B cell (primary cell): Measurements from ENCODE around the gene PXN. TPM values are rescaled to one million over a fixed set of nuclear protein-coding genes. Genes with fewer than 3 reads are reported as not detected.
"Not testable (repeated sequence)": the region's sequence is repeated elsewhere in the genome, so short reads cannot be mapped to it uniquely, and the experiment has no call there.

Experiments used
- ATAC-seq: fragments of 200-7000 bp; cut with Tn5 transposase; one replicate; pipeline ENCODE4 v1.10.0; 2021; ENCODE audit warnings: low read depth, mild to moderate bottlenecking, moderate number of reproducible peaks, moderate library complexity
- CTCF ChIA-PET: fragments of 350-600 bp; sonication (Branson Sonifier 250); formaldehyde crosslinking; loops from one replicate; lab custom pipeline; 2021; ENCODE audit warnings: antibody characterized with exemption, inconsistent platforms; lab: Charles Lee
- POLR2A ChIA-PET: fragments of 350-600 bp; sonication (Branson Sonifier 250); formaldehyde crosslinking; loops from one replicate; lab custom pipeline; 2021; ENCODE audit warnings: antibody characterized with exemption; lab: Charles Lee
- DNase-seq: peaks from one replicate; pipeline ENCODE4 v3.0.0; 2013
- H2AFZ ChIP-seq: 2 replicates; pipeline ENCODE4 v1.6.1; 2012; ENCODE audit warnings: mild to moderate bottlenecking, low read depth, low read length; ENCODE audit not compliant: insufficient read depth, poor library complexity, severe bottlenecking
- H3K27ac ChIP-seq, 2 donors: 1 replicate in 1 of 2; 2 replicates in 1 of 2; pipeline ENCODE4 v1.5.1; 2012 to 2013; ENCODE audit warnings: low read length in 2 of 2, mild to moderate bottlenecking in 2 of 2, moderate library complexity in 1 of 2
- H3K27me3 ChIP-seq, 4 experiments: fragments of 200-600 bp in 1 of 4; sonication (generic) in 1 of 4; replicated peaks in 1 of 4; 1 replicate in 2 of 4; 2 replicates in 2 of 4; pipeline versions ENCODE4 v1.6.1 to v1.7.0; 2013 to 2016; ENCODE audit warnings: low read length in 3 of 4, mild to moderate bottlenecking in 2 of 4, mixed read lengths in 1 of 4, moderate library complexity in 1 of 4; ENCODE audit not compliant: insufficient read depth in 4 of 4, control insufficient read depth in 3 of 4; ENCODE audit errors: control extremely low read depth in 1 of 4
- H3K36me3 ChIP-seq, 2 experiments: replicated peaks in 1 of 2; 1 replicate in 1 of 2; 2 replicates in 1 of 2; pipeline versions ENCODE4 v1.6.1 to v1.7.1; 2013; ENCODE audit warnings: low read length in 1 of 2; ENCODE audit not compliant: insufficient read depth in 2 of 2, control insufficient read depth in 1 of 2; ENCODE audit errors: control extremely low read depth in 1 of 2, extremely low read depth in 1 of 2
- H3K4me1 ChIP-seq, 2 donors: fragments of 200-600 bp in 1 of 2; sonication (generic) in 1 of 2; 1 replicate in 1 of 2; 2 replicates in 1 of 2; pipeline versions ENCODE4 v1.5.1 to v1.6.1; 2013 to 2017; ENCODE audit warnings: low read length in 2 of 2; ENCODE audit not compliant: control insufficient read depth in 2 of 2, insufficient read depth in 2 of 2
- H3K4me2 ChIP-seq: replicated peaks from 2 replicates; pipeline ENCODE3; 2012; ENCODE audit warnings: mild to moderate bottlenecking, low read depth, low read length; ENCODE audit not compliant: poor library complexity, severe bottlenecking
- H3K4me3 ChIP-seq, 5 experiments: fragments of 200-600 bp in 1 of 5; sonication (generic) in 1 of 5; 1 replicate in 3 of 5; 2 replicates in 2 of 5; pipeline versions ENCODE4 v1.5.1 to v1.7.0; 2011 to 2016; ENCODE audit warnings: low read length in 4 of 5, mild to moderate bottlenecking in 4 of 5, low read depth in 2 of 5, control low read depth in 1 of 5, moderate library complexity in 1 of 5; ENCODE audit not compliant: insufficient read depth in 1 of 5; ENCODE audit errors: control extremely low read depth in 1 of 5, extremely low read depth in 1 of 5
- H3K79me2 ChIP-seq: fragments of 200-600 bp; sonication (generic); one replicate; pipeline ENCODE4 v1.6.0; 2016; ENCODE audit warnings: low read length; ENCODE audit not compliant: control insufficient read depth, insufficient read depth
- H3K9ac ChIP-seq: fragments of 200-600 bp; sonication (generic); 2 replicates; pipeline ENCODE4 v1.6.1; 2017; ENCODE audit warnings: mild to moderate bottlenecking, low read length, moderate library complexity
- H3K9me3 ChIP-seq, 3 donors: one replicate each; pipeline versions ENCODE4 v1.6.1 to v1.7.1; 2013; ENCODE audit warnings: low read length in 2 of 3; ENCODE audit not compliant: control insufficient read depth in 2 of 3, insufficient read depth in 1 of 3; ENCODE audit errors: control extremely low read depth in 1 of 3
- H4K20me1 ChIP-seq: 2 replicates; pipeline ENCODE4 v1.6.0; 2012; ENCODE audit warnings: mild to moderate bottlenecking, low read length; ENCODE audit not compliant: insufficient read depth, control insufficient read depth, poor library complexity, severe bottlenecking
- H3K27ac Mint-ChIP-seq: one replicate; pipeline ENCODE4 v1.8.0; 2021; ENCODE audit warnings: mixed read lengths
- H3K27me3 Mint-ChIP-seq: one replicate; pipeline ENCODE4 v1.8.0; 2021; ENCODE audit warnings: mixed read lengths
- H3K4me1 Mint-ChIP-seq: one replicate; pipeline ENCODE4 v1.8.0; 2021; ENCODE audit warnings: mixed read lengths
- H3K4me3 Mint-ChIP-seq: one replicate; pipeline ENCODE4 v1.8.0; 2021; ENCODE audit warnings: mixed read lengths
- H3K9me3 Mint-ChIP-seq: one replicate; pipeline ENCODE4 v1.8.0; 2022; ENCODE audit warnings: mixed read lengths; ENCODE audit not compliant: insufficient read depth
- EZH2 ChIP-seq: IDR thresholded peaks from 2 replicates; pipeline ENCODE4 v1.6.1; 2012; ENCODE audit warnings: borderline replicate concordance, low read depth, mild to moderate bottlenecking, moderate library complexity, low read length; ENCODE audit not compliant: insufficient read depth, poor library complexity, severe bottlenecking
- WGBS: methylation state at CpG from one replicate; pipeline ENCODE4 v1.1.5; 2013; ENCODE audit warnings: missing lambda C conversion rate; ENCODE audit not compliant: insufficient coverage; 5-methylcytosine and 5-hydroxymethylcytosine counted together
- intact Hi-C: fragments of 100-400 bp; cut with micrococcal nuclease; formaldehyde crosslinking; loops from one replicate; pipeline ENCODE4 v1.10.0; 2022
- polyA plus RNA-seq: library from polyadenylated mRNA; depleted of rRNA; stranded (reverse); fragments of >200 nt; gene quantifications from 2 replicates; pipeline ENCODE4 v1.2.3, GENCODE V29; 2012
- total RNA-seq, 2 donors: library from RNA; stranded (reverse); fragments of 120-200 nt in 1 of 2; gene quantifications; 1 replicate in 1 of 2; 2 replicates in 1 of 2; pipeline versions ENCODE4 v1.2.3 to v1.2.4, GENCODE V29; 2013 to 2022
- TF ChIP-seq, protein P1 (sequence below): fragments of 200-600 bp; IDR thresholded peaks from one replicate; pipeline ENCODE4 v1.8.0; 2022; ENCODE audit warnings: antibody characterized with exemption, mild to moderate bottlenecking

Gene PXN
- total and polyA plus RNA-seq, 2 donors (not counting 1 experiment from before 2014, with no cell fraction given): 2.0 to 3.1 TPM

DNA sequence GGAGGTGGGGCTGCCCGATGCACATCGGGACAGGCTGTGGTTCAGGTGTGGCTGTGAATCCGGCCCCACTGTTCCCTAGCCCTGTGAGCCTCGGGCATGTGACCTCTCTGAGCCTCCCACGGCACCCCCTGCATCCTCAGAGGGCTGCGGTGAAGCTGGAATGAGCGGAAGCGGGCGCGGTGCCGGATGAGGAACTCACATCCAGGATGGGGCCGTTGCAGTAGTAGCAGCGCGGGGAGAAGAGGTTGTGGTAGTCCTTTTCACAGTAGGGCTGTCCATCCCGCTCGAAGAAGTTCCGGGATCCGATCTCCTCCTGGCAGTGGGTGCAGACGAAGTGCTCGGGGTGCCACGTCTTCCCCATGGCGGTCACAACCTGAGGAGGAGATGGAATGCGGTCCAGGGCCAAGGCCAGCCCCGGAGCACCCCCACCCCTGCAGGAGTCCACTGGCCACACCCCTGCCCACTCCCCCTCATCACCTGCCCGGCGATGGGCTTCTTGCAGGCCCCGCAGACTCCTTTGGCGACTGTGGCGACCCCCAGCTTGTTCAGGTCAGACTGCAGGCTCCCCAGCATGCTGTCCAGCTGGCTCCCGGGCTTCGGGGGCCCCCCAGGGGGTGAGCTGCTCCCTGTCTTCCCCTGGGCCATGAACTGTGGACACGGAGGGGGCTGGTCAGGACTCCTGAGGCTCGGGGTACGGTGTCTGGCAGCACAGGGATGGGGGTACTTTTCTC, 50.7 kb downstream of the PXN start:
- no peak for ATAC-seq
- CTCF ChIA-PET: no interaction called here
- DNase-seq: no peak
- Histone ChIP-seq H3K9ac (no peak overlapping the region), H3K79me2 (no peaks in the 10 kb centered on the region), H3K4me3 (no peak overlapping the region), H3K27me3 (no peaks in the 10 kb centered on the region), H3K36me3 (peaks cover 0 to 11% of the 10 kb centered on the region in 2 experiments), H2AFZ (no peak overlapping the region), H3K4me1 (no peaks in the 10 kb centered on the region), H3K9me3 (no peaks in the 10 kb centered on the region), H3K27ac (no peak overlapping the region), H4K20me1 (no peaks in the 10 kb centered on the region), H3K4me2 (no peak overlapping the region)
- POLR2A ChIA-PET: interaction anchor here (0.6 kb wide), 2 partner anchors 11 to 46 kb away, joined by 3 to 10 read pairs; no protein-coding TSS in a partner anchor
- no peak overlapping the region for H3K4me3 Mint-ChIP-seq
- H3K27me3 Mint-ChIP-seq: no peaks in the 10 kb centered on the region
- no peak for TF ChIP-seq EZH2
- TF ChIP-seq, protein P1, sequence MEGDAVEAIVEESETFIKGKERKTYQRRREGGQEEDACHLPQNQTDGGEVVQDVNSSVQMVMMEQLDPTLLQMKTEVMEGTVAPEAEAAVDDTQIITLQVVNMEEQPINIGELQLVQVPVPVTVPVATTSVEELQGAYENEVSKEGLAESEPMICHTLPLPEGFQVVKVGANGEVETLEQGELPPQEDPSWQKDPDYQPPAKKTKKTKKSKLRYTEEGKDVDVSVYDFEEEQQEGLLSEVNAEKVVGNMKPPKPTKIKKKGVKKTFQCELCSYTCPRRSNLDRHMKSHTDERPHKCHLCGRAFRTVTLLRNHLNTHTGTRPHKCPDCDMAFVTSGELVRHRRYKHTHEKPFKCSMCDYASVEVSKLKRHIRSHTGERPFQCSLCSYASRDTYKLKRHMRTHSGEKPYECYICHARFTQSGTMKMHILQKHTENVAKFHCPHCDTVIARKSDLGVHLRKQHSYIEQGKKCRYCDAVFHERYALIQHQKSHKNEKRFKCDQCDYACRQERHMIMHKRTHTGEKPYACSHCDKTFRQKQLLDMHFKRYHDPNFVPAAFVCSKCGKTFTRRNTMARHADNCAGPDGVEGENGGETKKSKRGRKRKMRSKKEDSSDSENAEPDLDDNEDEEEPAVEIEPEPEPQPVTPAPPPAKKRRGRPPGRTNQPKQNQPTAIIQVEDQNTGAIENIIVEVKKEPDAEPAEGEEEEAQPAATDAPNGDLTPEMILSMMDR: no peak
- H3K4me1 Mint-ChIP-seq: no peaks in the 10 kb centered on the region
- no peak overlapping the region for H3K27ac Mint-ChIP-seq
- 94% methylated on average over 27 of the region's 34 CpGs for WGBS
- intact Hi-C loops: no loop called here
- no peaks in the 10 kb centered on the region for H3K9me3 Mint-ChIP-seq

DNA sequence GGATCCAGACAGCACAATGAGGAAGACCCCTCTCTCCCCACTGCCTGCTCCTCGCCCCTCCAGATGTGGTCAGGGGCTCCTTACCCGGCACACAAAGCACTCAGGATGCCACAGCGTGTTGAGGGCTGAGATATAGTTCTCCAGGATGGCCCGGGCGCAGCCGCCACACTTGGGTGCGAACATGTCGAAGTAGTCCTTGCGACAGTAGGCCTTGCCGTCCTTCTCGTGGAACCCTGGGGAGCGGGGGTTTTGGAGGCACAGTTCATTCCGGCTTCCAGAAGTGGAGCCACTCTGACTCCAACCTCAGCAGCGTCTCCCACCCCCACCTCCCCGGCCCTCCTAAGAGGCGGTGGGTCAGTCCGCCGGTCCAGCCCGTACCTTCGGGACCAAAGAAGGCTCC, 51.8 kb downstream of the PXN start:
- ChIA-PET CTCF (no interaction called here), POLR2A (no interaction called here)
- Histone ChIP-seq H3K4me1 (no peaks in the 10 kb centered on the region), H3K4me2 (no peak overlapping the region), H3K36me3 (peaks cover 0 to 11% of the 10 kb centered on the region in 2 experiments), H3K79me2 (no peaks in the 10 kb centered on the region), H3K27ac (no peak overlapping the region), H3K27me3 (no peaks in the 10 kb centered on the region), H4K20me1 (no peaks in the 10 kb centered on the region), H3K9ac (no peak overlapping the region), H3K9me3 (no peaks in the 10 kb centered on the region), H2AFZ (no peak overlapping the region), H3K4me3 (no peak overlapping the region)
- intact Hi-C loops: no loop called here
- no peak for TF ChIP-seq EZH2
- TF ChIP-seq, protein P1: no peak
- Mint-ChIP-seq H3K9me3 (no peaks in the 10 kb centered on the region), H3K4me3 (no peak overlapping the region), H3K27me3 (no peaks in the 10 kb centered on the region), H3K4me1 (no peaks in the 10 kb centered on the region), H3K27ac (no peak overlapping the region)
- no peak for ATAC-seq
- DNase-seq: no peak
- 97% methylated on average over 20 of the region's 20 CpGs for WGBS

DNA sequence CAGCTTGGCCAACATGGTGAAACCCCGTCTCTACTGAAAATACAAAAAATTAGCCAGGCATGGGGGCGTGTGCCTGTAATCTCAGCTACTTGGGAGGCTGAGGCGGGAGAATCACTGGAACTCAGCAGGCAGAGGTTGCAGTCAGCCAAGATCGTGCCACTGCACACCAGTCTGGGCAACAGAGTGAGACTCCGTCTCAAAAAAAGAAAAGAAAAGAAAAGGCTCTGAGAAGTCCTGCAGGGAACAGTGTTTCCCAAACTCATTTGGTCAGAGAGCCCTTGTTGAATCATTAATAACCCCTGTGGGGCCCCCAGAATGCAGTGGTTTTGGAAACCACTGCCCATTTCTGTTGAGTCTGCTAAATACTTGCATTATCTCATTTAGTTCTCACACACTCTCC, 52.3 kb downstream of the PXN start:
- H3K79me2 ChIP-seq, H3K4me1 Mint-ChIP-seq, H3K9me3 Mint-ChIP-seq, H3K4me3 ChIP-seq, H3K9ac ChIP-seq, H3K27me3 Mint-ChIP-seq, H3K27ac ChIP-seq, H3K4me2 ChIP-seq, ATAC-seq, H3K4me3 Mint-ChIP-seq, H3K27ac Mint-ChIP-seq, DNase-seq, H3K9me3 ChIP-seq, H3K27me3 ChIP-seq, H2AFZ ChIP-seq, H4K20me1 ChIP-seq, POLR2A ChIA-PET, H3K4me1 ChIP-seq, intact Hi-C loops: not testable (repeated sequence)
- CTCF ChIA-PET: interaction anchor here (0.6 to 0.9 kb wide), 2 partner anchors 16 to 1559 kb away, joined by 3 read pairs; no protein-coding TSS in a partner anchor
- H3K36me3 ChIP-seq: peaks cover 0 to 11% of the 10 kb centered on the region in 2 experiments
- 97% methylated on average over 5 of the region's 5 CpGs for WGBS
